Measurements from ENCODE around the gene PIGZ. TPM values are rescaled to one million over a fixed set of nuclear protein-coding genes. Genes with fewer than 3 reads are reported as not detected.
A peak's percentile ranks its signal among the peaks of the same experiment; 100 is the strongest.
"Not testable (repeated sequence)": the region's sequence is repeated elsewhere in the genome, so short reads cannot be mapped to it uniquely, and the experiment has no call there.

Gene PIGZ
- total RNA-seq, 2 experiments from 2014 or later, result 0.12 to 0.26 TPM

GRCh38 chr3:196949285-196949619 is 19.4 kb downstream of the PIGZ start:
- H3K4me3 Mint-ChIP-seq, result no peak overlapping the region
- H3K4me1 Mint-ChIP-seq (ENCODE audit: low read depth), result peaks cover 7% of the 10 kb centered on the region
- DNase-seq, result no peak
- no peaks in the 10 kb centered on the region for H3K9me3 Mint-ChIP-seq
- intact Hi-C loops (cut with micrococcal nuclease), result no loop called here
- H3K27me3 Mint-ChIP-seq (ENCODE audit: low read depth), result no peaks in the 10 kb centered on the region
- CTCF ChIA-PET, result no interaction called here
- H3K36me3 Mint-ChIP-seq (ENCODE audit: low read depth), result no peaks in the 10 kb centered on the region
- H3K27ac Mint-ChIP-seq, result no peak overlapping the region

- CTCF ChIA-PET, result no interaction called here
- no peaks in the 10 kb centered on the region for H3K27me3 Mint-ChIP-seq (ENCODE audit: low read depth)
- no peak overlapping the region for H3K4me3 Mint-ChIP-seq
- peaks cover 4% of the 10 kb centered on the region for H3K36me3 Mint-ChIP-seq (ENCODE audit: low read depth)
- H3K4me1 Mint-ChIP-seq (ENCODE audit: low read depth), result peaks cover 13% of the 10 kb centered on the region
- no peaks in the 10 kb centered on the region for H3K9me3 Mint-ChIP-seq
- no peak for DNase-seq
- no peak overlapping the region for H3K27ac Mint-ChIP-seq
- intact Hi-C loops (cut with micrococcal nuclease), result no loop called here
Measured at GRCh38 chr3:196948442-196949284, 20.0 kb downstream of the PIGZ start.

GRCh38 chr3:196947860-196948441 is 20.7 kb downstream of the PIGZ start:
- no peak for DNase-seq
- peaks cover 9% of the 10 kb centered on the region for H3K36me3 Mint-ChIP-seq (ENCODE audit: low read depth)
- peaks cover 19% of the 10 kb centered on the region for H3K4me1 Mint-ChIP-seq (ENCODE audit: low read depth)
- intact Hi-C loops (cut with micrococcal nuclease), result no loop called here
- no peaks in the 10 kb centered on the region for H3K9me3 Mint-ChIP-seq
- no peak overlapping the region for H3K27ac Mint-ChIP-seq
- no peaks in the 10 kb centered on the region for H3K27me3 Mint-ChIP-seq (ENCODE audit: low read depth)
- H3K4me3 Mint-ChIP-seq, result no peak overlapping the region
- CTCF ChIA-PET, result no interaction called here

GRCh38 chr3:196947136-196947859 is 21.3 kb downstream of the PIGZ start:
- H3K4me1 Mint-ChIP-seq (ENCODE audit: low read depth), result peaks cover 19% of the 10 kb centered on the region
- no peaks in the 10 kb centered on the region for H3K27me3 Mint-ChIP-seq (ENCODE audit: low read depth)
- CTCF ChIA-PET, result no interaction called here
- H3K36me3 Mint-ChIP-seq (ENCODE audit: low read depth), result peaks cover 12% of the 10 kb centered on the region
- no peak for DNase-seq
- intact Hi-C loops (cut with micrococcal nuclease), result no loop called here
- no peak overlapping the region for H3K4me3 Mint-ChIP-seq
- no peak overlapping the region for H3K27ac Mint-ChIP-seq
- no peaks in the 10 kb centered on the region for H3K9me3 Mint-ChIP-seq

GRCh38 chr3:196944037-196944790 is 24.4 kb downstream of the PIGZ start:
- H3K36me3 Mint-ChIP-seq (ENCODE audit: low read depth), result peaks cover 24% of the 10 kb centered on the region

GRCh38 chr3:196942915-196943277 is 25.7 kb downstream of the PIGZ start:
- peak; percentile 20 for DNase-seq
- Mint-ChIP-seq H3K4me1 (ENCODE audit: low read depth) (peaks cover 48% of the 10 kb centered on the region), H3K9me3 (no peaks in the 10 kb centered on the region), H3K27me3 (ENCODE audit: low read depth) (no peaks in the 10 kb centered on the region), H3K36me3 (ENCODE audit: low read depth) (peaks cover 29% of the 10 kb centered on the region), H3K4me3 (peak overlapping the region; percentile 91), H3K27ac (peak overlapping the region; percentile 80)
- intact Hi-C loops (cut with micrococcal nuclease), result loop anchor here (1.0 kb wide), 11 partner anchors 26 to 724 kb away; partner anchors contain the start of genes CEP19, FBXO45, PAK2 and PCYT1A
- CTCF ChIA-PET, result interaction anchor here (0.6 to 1.6 kb wide), 3 partner anchors 25 to 76 kb away, joined by 3 to 7 read pairs (median 3); partner anchors contain the start of gene SENP5

More at GRCh38 chr3:196944037-196944790, 24.4 kb downstream of the PIGZ start:
- H3K27me3 Mint-ChIP-seq (ENCODE audit: low read depth); H3K27ac Mint-ChIP-seq; CTCF ChIA-PET; intact Hi-C loops (cut with micrococcal nuclease); DNase-seq; H3K9me3 Mint-ChIP-seq: not testable (repeated sequence)
- H3K4me3 Mint-ChIP-seq, result peak overlapping the region; percentile 91
- peaks cover 41% of the 10 kb centered on the region for H3K4me1 Mint-ChIP-seq (ENCODE audit: low read depth)

- Mint-ChIP-seq H3K36me3 (ENCODE audit: low read depth) (peaks cover 34% of the 10 kb centered on the region), H3K27me3 (ENCODE audit: low read depth) (no peaks in the 10 kb centered on the region), H3K27ac (peak within 1 kb of the TSS; percentile 89), H3K4me3 (peak within 1 kb of the TSS; percentile 91), H3K4me1 (ENCODE audit: low read depth) (peaks cover 50% of the 10 kb centered on the region), H3K9me3 (no peaks in the 10 kb centered on the region)
- intact Hi-C loops (cut with micrococcal nuclease), result loop anchor here (1.0 kb wide), 11 partner anchors 27 to 723 kb away; partner anchors contain the start of genes CEP19, FBXO45, PAK2 and PCYT1A
- CTCF ChIA-PET, result interaction anchor here (0.6 to 2.7 kb wide), 5 partner anchors 25 to 229 kb away, joined by 3 to 14 read pairs (median 3); partner anchors contain the start of gene SENP5
- DNase-seq, result peak; percentile 100
Measured at GRCh38 chr3:196942226-196942914, 26.3 kb downstream of the PIGZ start, which contains the start of gene NCBP2. Gene NCBP2, minus strand, starts transcription at chr3:196942528. Its CDS starts 25 bp downstream, at chr3:196942503.

GRCh38 chr3:196941729-196942225 is 26.9 kb downstream of the PIGZ start:
- no peaks in the 10 kb centered on the region for H3K9me3 Mint-ChIP-seq
- DNase-seq, result peak; percentile 68
- H3K27me3 Mint-ChIP-seq (ENCODE audit: low read depth), result no peaks in the 10 kb centered on the region
- intact Hi-C loops (cut with micrococcal nuclease), result loop anchor here (1.0 kb wide), 11 partner anchors 28 to 722 kb away; partner anchors contain the start of genes CEP19, FBXO45, PAK2 and PCYT1A
- CTCF ChIA-PET, result interaction anchor here (0.5 to 2.7 kb wide), 6 partner anchors 24 to 1118 kb away, joined by 3 to 14 read pairs (median 4); partner anchors contain the start of gene SENP5
- peak overlapping the region; percentile 89 for H3K27ac Mint-ChIP-seq
- H3K36me3 Mint-ChIP-seq (ENCODE audit: low read depth), result peaks cover 40% of the 10 kb centered on the region
- peaks cover 51% of the 10 kb centered on the region for H3K4me1 Mint-ChIP-seq (ENCODE audit: low read depth)
- H3K4me3 Mint-ChIP-seq, result peak overlapping the region; percentile 91

GRCh38 chr3:196938576-196938975 is 30.1 kb downstream of the PIGZ start:
- H3K4me3 Mint-ChIP-seq, result no peak overlapping the region
- H3K27me3 Mint-ChIP-seq (ENCODE audit: low read depth), result no peaks in the 10 kb centered on the region
- CTCF ChIA-PET, result interaction anchor here (0.7 to 1.6 kb wide), 3 partner anchors 11 to 103 kb away, joined by 3 to 4 read pairs (median 4); partner anchors contain the start of gene SENP5
- no peak for DNase-seq
- no peaks in the 10 kb centered on the region for H3K9me3 Mint-ChIP-seq
- peaks cover 56% of the 10 kb centered on the region for H3K36me3 Mint-ChIP-seq (ENCODE audit: low read depth)
- peaks cover 38% of the 10 kb centered on the region for H3K4me1 Mint-ChIP-seq (ENCODE audit: low read depth)
- intact Hi-C loops (cut with micrococcal nuclease), result no loop called here
- peak overlapping the region; percentile 81 for H3K27ac Mint-ChIP-seq

- intact Hi-C loops (cut with micrococcal nuclease), result no loop called here
- peaks cover 56% of the 10 kb centered on the region for H3K36me3 Mint-ChIP-seq (ENCODE audit: low read depth)
- no peak for DNase-seq
- no peak overlapping the region for H3K4me3 Mint-ChIP-seq
- H3K27ac Mint-ChIP-seq, result peak overlapping the region; percentile 73
- CTCF ChIA-PET, result interaction anchor here (0.6 to 1.6 kb wide), 3 partner anchors 11 to 329 kb away, joined by 3 to 4 read pairs (median 4); partner anchors contain the start of gene SENP5
- H3K4me1 Mint-ChIP-seq (ENCODE audit: low read depth), result peaks cover 33% of the 10 kb centered on the region
- no peaks in the 10 kb centered on the region for H3K27me3 Mint-ChIP-seq (ENCODE audit: low read depth)
- H3K9me3 Mint-ChIP-seq, result no peaks in the 10 kb centered on the region
Measured at GRCh38 chr3:196938124-196938523, 30.5 kb downstream of the PIGZ start.

- H3K36me3 Mint-ChIP-seq (ENCODE audit: low read depth), result peaks cover 53% of the 10 kb centered on the region
- no peak overlapping the region for H3K27ac Mint-ChIP-seq
Measured at GRCh38 chr3:196936288-196936687, 32.3 kb downstream of the PIGZ start.

More at GRCh38 chr3:196936288-196936687, 32.3 kb downstream of the PIGZ start:
- intact Hi-C loops (cut with micrococcal nuclease), result no loop called here
- no peak for DNase-seq
- CTCF ChIA-PET, result no interaction called here
- H3K9me3 Mint-ChIP-seq, result no peaks in the 10 kb centered on the region
- peaks cover 32% of the 10 kb centered on the region for H3K4me1 Mint-ChIP-seq (ENCODE audit: low read depth)
- no peak overlapping the region for H3K4me3 Mint-ChIP-seq
- no peaks in the 10 kb centered on the region for H3K27me3 Mint-ChIP-seq (ENCODE audit: low read depth)

Data from activated naive CD4-positive, alpha-beta T cell treated with anti-CD3 and anti-CD28 coated beads for 36 hours (primary cell).